GM21737 (cell line): Measurements from ENCODE around the gene SNX1.

Experiments
- ATAC-seq: cut with Tn5 transposase; IDR thresholded peaks from one replicate; pipeline ENCODE4 v1.9.1; 2021; ENCODE audit warnings: mild to moderate bottlenecking, moderate library complexity; ENCODE audit not compliant: unreplicated experiment

The SNX1 gene

DNA sequence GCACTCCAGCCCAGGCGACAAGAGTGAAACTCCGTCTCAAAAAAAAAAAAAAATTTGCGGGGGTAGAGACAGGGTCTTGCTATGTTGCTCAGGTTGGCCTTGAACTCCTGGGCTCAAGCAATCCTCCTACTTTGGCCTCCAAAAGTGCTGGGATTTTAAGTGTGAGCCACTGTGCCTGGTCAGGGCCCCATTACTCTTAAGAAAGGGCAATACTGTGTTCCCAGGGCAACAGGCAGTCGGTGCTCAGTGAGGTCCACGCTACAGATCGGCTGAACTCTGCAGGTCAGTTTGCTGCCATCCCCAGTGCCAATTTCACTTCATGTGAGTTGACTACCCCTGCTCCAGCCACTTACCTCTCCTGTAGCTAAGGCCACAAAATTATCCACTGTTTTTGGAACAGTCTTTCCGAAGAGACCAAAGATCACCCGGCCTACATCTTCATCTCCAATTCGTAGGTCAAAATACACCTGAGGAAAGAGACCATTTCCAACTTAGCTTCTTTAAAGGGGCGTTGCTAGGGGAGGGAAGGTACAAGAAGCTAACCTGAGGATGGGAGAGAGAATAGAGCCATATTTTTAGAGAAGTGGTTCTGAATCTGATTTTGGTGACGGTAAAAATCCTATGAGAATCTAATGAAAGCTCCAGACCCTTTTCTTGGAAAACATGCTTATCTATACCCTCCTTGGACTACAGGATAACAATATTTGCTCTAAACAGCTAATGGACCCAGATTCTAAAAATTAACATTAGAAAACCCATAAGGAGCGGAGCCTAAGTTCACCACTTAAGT lies 66.1 kb downstream of the SNX1 start:
- no peak for ATAC-seq

DNA sequence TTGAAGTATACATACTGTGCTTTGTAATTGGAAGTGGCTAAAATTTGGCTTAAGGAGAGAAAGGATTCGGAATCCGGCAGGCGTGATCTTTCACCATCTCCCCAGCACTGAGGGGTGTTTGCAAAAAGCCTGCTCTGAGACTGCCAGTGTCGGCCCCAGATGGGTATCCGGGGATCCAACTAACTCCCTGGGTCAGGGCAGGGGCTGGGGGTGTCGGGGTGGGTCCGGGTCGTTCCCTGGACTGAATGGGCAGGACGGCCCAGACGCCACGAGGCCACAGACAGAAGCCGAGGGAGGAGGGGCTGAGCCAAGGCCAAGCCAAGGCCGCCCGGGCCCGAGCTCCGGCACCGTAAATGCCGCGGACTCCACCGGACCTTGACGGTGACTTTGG lies 66.7 kb downstream of the SNX1 start:
- ATAC-seq, result peak; percentile 9

DNA sequence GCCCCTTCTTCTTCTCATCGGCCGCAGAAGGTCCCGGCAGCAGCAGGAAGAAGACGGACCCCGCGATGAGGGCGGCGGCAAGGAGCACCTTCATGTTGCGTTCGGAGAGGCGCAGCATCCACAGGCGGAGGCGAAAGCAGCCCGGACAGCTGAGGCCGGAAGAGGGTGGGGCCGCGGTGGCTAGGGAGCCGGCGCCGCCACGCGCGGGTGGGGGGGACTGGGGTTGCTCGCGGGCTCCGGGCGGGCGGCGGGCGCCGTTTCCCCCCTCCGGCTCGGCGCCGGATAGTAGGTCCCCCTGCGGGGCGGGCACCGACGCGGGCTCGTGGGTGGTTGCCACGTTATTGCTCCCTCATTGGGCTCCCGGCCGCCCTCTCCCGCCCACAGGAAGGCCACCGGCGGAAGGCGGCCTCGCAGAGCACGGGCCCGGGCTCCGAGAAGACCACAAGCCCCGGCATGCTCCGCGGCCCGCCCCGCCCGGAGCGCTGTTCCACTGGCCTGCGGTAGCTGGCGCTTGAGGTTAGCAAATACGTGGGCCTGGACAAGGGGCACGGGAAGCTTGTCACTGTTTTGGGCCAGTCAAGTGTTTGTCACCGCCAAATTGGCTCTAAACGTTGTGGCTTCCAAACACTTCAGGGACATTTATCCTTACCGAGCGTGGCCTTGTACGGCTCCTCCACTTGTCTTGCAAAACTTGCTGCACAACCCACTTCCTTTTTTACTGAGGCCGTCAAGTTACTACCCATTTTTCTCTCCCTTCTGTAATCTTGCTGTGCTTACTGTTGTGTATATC lies 67.3 kb downstream of the SNX1 start, which contains the start of gene PPIB:
Gene PPIB, minus strand, starts transcription at position 154 of the 790 bp plus-strand sequence. Its CDS starts 36 bp downstream, at position 118.
- ATAC-seq, result peak; percentile 88

DNA sequence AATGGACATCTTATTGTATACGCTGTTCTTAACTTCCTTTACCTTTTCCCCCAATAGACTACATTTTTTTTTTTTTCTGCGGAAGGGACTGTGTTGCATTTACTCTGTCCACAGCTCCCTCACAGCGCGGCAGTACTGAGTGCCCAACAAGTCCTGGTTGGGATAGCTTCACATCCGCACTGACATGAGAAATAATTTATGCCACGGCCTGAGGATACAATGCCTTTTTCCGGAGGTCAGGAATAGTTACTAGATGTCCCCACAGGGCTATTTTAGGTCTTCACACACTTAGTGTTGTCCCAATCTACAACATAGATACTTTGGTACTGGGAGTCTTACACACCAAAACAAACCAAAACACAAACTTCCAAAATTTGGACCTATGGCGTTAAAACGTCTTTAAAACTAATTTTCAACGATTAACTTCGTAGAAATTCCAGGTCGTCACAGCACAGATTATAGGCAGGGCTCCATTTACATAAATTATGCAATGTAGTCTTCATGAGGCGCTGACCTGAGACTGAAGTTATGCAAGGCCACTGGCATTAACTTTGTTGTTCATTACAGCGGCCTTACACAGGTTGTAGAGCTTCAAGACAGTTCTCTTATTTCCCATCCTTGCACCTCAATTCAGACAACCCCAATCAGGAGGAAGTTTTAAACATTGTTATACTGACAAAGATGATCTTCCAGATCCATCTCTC lies 68.0 kb downstream of the SNX1 start:
- no peak for ATAC-seq

DNA sequence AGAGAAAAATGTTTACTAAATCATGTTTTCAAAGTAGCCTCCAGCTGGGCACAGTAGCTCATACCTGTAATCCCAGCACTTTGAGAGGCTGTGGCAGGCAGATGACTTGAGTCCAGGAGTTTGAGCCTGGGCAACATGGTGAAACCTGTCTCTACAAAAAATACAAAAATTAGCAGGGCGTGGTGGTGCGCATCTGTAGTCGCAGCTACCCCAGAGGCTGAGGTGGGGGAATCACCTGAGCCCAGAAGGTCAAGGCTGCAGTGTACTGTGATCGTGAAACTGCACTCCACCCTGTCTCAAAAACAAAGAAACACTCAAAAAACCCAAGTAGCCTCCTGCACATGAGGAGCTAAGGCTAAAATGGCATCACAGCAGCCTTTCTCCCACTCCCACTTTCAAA lies 68.7 kb downstream of the SNX1 start:
- no peak for ATAC-seq

DNA sequence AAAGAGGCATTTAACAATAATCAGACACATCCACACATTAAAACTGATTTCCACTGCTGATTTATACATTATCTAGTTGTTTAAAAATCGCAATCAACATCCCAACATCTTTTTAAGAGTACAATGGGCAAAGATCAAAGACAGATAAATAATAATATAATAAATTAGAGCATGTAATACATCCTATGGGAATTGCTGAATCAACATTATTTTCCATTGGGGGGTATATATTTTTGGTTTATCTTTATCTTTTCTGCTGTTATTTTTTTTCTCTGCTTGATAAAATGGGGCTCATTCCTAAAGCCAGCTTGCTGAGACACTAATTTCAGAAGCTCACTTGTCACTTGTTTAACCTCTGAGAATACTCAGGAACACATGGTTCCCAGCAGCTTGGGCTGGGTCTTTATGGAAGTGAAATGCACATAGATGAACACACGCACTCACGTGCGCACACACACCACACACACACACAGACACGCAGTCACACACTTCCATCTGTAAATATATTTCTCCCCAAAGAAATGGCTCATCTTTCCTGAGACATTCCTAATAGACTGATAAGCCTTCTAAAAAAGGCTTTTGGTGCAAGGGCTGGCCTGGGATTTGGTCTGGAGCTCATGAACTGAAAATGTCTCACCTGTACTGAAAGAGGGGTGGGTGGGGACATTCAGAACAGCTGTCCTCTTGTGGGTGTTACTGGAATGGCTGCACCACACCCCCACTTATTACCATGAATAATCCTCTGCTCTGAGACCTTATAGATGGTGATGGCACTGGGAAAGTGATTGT lies 70.5 kb downstream of the SNX1 start:
- no peak for ATAC-seq

DNA sequence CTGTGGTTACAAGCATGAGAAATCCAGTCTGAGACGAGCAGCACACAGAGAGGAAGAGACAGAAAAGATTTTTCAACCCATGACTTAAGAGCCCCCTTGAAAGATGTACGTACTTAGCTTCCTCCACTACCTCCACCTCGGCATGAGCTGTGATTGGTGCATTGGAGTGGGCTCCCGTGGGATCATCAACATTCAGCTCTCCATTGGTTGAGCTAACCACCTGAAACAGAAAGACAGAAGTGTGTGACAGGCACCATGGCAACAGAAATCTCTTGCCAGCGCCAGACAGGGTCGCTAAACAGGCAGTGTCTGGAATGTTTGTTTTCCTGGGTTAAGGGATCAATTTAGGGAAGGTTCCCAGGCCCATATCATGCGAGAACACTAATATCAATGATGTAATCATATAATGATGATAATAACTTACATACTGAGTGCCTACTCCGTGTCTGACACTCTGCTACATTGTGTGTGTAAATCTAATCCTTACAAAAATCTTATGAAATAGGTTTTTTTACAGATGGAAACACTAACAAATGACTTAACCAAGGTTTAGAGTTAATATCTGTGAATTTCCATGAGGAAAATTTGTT lies 84.5 kb downstream of the SNX1 start:
- no peak for ATAC-seq

DNA sequence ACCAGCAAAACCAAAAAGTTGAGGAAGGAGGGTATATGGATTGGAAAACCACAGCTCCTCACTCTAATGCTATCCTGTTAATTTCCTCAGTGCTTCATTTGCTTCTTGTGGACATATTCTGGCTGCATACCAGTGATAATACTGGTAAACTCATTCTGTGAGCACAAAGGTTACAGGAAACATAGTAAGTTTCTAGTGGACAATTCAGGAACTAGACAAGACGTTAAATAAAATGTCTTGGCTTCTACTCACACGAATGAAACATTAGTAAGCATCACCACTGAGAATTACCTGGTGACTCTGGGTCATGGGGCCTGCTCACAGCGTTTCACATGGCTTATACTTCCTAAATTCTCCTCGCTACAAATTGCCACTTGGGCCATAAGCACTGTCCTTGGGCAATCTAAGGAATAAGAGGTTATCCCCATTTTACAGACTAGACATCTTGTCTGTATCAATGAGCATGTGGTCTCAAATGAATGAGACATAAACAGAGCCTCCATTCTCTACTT lies 87.1 kb downstream of the SNX1 start:
- ATAC-seq, result no peak

DNA sequence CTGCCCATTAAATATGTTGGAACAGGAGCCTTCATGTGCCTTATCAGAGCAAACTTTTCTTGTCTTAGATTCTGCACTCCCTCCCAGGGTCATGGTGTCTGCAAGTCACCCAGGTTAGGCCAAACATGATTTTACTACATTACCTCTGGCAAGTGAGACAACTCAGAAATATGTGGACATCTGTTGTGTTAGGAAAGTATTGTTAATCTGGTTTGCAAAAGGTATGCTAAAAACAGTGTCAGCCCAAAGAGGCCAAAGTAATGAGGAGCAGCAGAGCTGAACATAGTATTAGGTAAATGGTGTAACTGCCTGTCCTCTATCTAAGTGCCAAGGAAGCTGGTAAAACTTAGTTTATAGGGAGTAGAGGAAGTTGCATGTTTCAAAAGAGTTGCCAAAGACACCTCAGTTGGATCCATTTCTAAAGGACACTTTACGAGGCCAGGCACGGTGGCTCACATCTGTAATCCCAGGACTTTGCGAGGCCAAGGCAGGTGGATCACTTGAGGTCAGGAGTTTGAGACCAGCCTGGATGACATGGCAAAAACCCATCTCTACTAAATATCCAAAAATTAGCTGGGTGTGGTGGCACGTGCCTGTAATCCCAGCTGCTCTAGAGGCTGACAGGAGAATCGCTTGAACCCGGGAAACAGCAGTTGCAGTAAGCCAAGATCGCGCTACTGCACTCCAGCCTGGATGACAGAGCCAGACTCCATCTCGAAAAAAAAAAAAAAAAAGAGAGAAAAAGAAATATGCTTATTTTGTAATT lies 89.5 kb downstream of the SNX1 start:
- ATAC-seq, result no peak

DNA sequence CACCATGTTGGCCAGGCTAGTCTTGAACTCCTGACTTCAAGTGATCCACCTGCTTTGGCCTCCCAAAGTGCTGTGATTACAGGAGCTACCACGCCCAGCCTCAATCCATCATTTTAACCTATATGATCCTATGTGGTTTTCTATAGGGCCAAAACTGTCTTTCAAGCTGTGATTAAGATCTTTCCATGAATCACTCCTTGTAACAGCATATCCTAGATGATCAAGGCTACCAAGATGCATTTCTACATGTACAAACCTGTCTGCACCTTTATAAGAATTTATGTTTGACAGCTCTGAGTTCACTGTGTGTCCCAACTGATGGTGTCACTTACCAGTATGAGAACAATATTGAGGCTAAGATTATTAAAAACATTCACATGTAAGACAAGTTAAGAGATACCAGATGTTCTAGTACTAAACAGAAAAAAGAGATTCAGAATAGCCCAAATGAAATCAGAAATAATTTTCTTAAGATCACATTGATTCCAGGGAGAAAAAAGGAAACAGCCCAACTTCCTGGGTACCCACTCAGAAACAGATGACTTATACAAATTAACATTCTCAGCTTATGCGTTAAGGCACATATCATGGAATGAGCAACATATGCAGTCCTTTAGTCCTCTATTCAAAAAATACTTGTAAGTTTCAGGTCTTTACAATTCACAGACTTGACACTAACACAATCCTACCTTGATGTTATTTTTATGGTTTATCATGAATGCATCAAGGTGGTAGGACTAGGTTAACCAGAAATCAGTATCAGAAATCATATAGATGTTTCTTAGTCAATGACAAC lies 91.8 kb downstream of the SNX1 start:
- no peak for ATAC-seq
